ENCODE measurements around the gene CORO2A. TPM values are rescaled to one million over a fixed set of nuclear protein-coding genes. Genes with fewer than 3 reads are reported as not detected.

CORO2A gene
- total and polyA plus RNA-seq, 4 donors: 1.7 to 7.9 (median 5.1) TPM

DNA sequence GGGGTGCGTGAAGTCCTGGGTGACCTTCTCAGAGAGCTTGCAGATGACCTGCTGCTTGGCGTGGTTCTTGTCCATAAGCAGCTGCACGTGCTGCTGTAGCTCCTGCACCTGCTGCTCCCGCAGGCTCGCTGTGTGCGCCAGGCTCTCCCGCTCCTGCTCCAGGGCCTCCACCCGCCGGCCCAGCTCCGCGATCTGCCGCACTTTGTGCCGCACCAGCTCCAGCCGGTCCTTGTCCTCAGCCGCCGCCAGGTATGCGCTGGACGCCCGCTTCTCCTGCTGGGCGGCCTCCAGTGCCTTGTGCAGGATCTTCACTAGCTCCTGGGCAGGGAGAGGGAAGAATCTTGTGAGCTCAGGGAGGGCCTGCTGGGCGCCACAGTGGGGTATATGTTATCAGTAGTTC lies 28.5 kb upstream of the CORO2A start:
- peaks cover 31% of the 10 kb centered on the region for H3K36me3 ChIP-seq (ENCODE audit: control insufficient read depth, insufficient read depth, low read length)
- no peaks in the 10 kb centered on the region for H3K9me3 ChIP-seq (ENCODE audit: control insufficient read depth, insufficient read depth, low read length)
- WGBS (ENCODE audit: insufficient coverage): 86% methylated on average over 12 of the region's 21 CpGs
- no peaks in the 10 kb centered on the region for H3K27me3 ChIP-seq (ENCODE audit: control insufficient read depth, insufficient read depth, low read length)
- H3K4me3 ChIP-seq (ENCODE audit: low read depth, low read length): no peak overlapping the region
- peaks cover 5% of the 10 kb centered on the region for H3K4me1 ChIP-seq (ENCODE audit: control insufficient read depth, insufficient read depth, low read length)
- no peak overlapping the region for H3K27ac ChIP-seq (ENCODE audit: low read depth, low read length)
- no peak for DNase-seq (ENCODE audit: low read depth in 4 of 6, low spot score in 6 of 6)

DNA sequence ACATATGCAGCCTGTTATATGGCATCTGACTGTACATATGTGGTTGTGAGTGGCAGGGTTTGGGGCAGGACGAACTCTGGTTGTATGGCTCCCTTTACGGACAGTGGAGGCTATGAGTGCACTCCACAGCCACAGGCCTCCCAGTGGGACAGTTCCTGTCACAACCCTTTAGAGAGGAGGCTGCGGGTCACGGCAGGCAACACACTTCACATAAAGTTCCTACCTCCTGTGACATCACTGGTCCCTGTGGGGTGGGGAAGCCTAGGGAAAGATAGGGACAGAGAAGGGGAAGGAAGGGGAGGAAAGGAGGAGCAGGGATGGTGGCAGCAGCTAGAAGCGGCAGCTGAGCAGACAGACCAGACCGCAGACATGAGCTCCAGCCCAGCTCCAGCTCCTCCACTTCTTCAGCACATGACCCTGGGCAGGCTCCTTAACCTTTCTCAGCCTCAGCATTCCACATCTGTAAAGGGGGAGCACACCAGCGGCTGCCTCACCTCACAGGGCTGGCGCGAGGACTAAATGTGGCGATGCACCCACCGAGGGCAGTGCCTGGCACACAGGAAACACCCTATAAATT lies 27.4 kb upstream of the CORO2A start:
- Histone ChIP-seq H3K27me3 (ENCODE audit: control insufficient read depth, insufficient read depth, low read length) (no peaks in the 10 kb centered on the region), H3K4me1 (ENCODE audit: control insufficient read depth, insufficient read depth, low read length) (peaks cover 11% of the 10 kb centered on the region), H3K9me3 (ENCODE audit: control insufficient read depth, insufficient read depth, low read length) (no peaks in the 10 kb centered on the region), H3K36me3 (ENCODE audit: control insufficient read depth, insufficient read depth, low read length) (peaks cover 32% of the 10 kb centered on the region), H3K27ac (ENCODE audit: low read depth, low read length) (no peak overlapping the region), H3K4me3 (ENCODE audit: low read depth, low read length) (no peak overlapping the region)
- DNase-seq (ENCODE audit: low read depth in 4 of 6, low spot score in 6 of 6): no peak
- WGBS (ENCODE audit: insufficient coverage): 97% methylated on average over 5 of the region's 11 CpGs

- no peaks in the 10 kb centered on the region for H3K27me3 ChIP-seq (ENCODE audit: control insufficient read depth, insufficient read depth, low read length)
- peaks cover 35% of the 10 kb centered on the region for H3K36me3 ChIP-seq (ENCODE audit: control insufficient read depth, insufficient read depth, low read length)
- no peak overlapping the region for H3K4me3 ChIP-seq (ENCODE audit: low read depth, low read length)
- WGBS (ENCODE audit: insufficient coverage): 93% methylated on average over 6 of the region's 7 CpGs
- no peaks in the 10 kb centered on the region for H3K9me3 ChIP-seq (ENCODE audit: control insufficient read depth, insufficient read depth, low read length)
- H3K4me1 ChIP-seq (ENCODE audit: control insufficient read depth, insufficient read depth, low read length): peaks cover 16% of the 10 kb centered on the region
- no peak overlapping the region for H3K27ac ChIP-seq (ENCODE audit: low read depth, low read length)
- no peak for DNase-seq (ENCODE audit: low read depth in 4 of 6, low spot score in 6 of 6)
Observed at GRCh38 chr9:98219364-98219716, 26.9 kb upstream of the CORO2A start.

DNA sequence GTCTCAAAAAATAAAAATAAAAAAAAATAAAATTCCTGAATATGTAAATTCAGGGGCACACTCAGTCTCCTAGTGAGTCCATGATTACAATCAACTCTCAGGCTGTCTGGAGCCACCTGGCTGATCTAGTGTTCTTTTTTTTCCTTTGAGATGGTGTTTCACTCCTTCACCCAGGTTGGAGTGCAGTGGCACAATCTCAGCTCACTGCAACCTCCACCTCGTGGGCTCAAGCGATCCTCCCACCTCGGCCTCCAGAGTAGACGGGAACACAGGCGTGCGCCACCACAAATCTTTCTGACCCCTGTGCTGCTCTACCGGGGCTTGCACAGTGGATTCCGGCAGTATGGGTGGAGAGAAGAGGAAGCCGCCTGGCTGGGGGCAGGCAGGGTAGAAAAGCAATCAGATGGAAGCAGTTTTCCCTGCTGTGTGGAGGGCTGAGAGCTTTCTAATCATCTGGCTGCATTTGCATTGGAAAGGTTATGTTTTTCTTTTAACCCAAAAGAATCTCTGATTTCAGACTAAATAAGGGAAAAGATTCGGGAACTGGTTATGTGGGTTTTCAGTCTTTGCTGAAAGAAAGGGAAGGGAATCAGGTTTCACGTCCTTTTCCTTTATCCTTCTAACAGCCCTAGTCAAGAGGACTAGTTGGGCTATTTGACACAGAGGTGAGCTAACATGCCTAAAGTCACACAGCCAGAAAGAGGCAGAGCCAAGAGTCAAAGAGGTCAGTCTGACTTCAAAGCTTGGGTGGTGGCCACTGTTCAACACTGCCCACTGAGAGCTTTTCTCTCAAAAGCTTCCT lies 26.3 kb upstream of the CORO2A start:
- 83% methylated on average over 4 of the region's 11 CpGs for WGBS (ENCODE audit: insufficient coverage)
- peaks cover 35% of the 10 kb centered on the region for H3K36me3 ChIP-seq (ENCODE audit: control insufficient read depth, insufficient read depth, low read length)
- DNase-seq (ENCODE audit: low read depth in 4 of 6, low spot score in 6 of 6): no peak
- no peak overlapping the region for H3K4me3 ChIP-seq (ENCODE audit: low read depth, low read length)
- no peak overlapping the region for H3K27ac ChIP-seq (ENCODE audit: low read depth, low read length)
- H3K4me1 ChIP-seq (ENCODE audit: control insufficient read depth, insufficient read depth, low read length): peaks cover 17% of the 10 kb centered on the region
- no peaks in the 10 kb centered on the region for H3K9me3 ChIP-seq (ENCODE audit: control insufficient read depth, insufficient read depth, low read length)
- H3K27me3 ChIP-seq (ENCODE audit: control insufficient read depth, insufficient read depth, low read length): no peaks in the 10 kb centered on the region

GRCh38 chr9:98217255-98217654 lies 24.8 kb upstream of the CORO2A start:
- H3K27me3 ChIP-seq (ENCODE audit: control insufficient read depth, insufficient read depth, low read length): no peaks in the 10 kb centered on the region
- DNase-seq (ENCODE audit: low read depth in 4 of 6, low spot score in 6 of 6): no peak
- H3K36me3 ChIP-seq (ENCODE audit: control insufficient read depth, insufficient read depth, low read length): peaks cover 39% of the 10 kb centered on the region
- no peaks in the 10 kb centered on the region for H3K9me3 ChIP-seq (ENCODE audit: control insufficient read depth, insufficient read depth, low read length)
- no peak overlapping the region for H3K27ac ChIP-seq (ENCODE audit: low read depth, low read length)
- peaks cover 11% of the 10 kb centered on the region for H3K4me1 ChIP-seq (ENCODE audit: control insufficient read depth, insufficient read depth, low read length)
- no peak overlapping the region for H3K4me3 ChIP-seq (ENCODE audit: low read depth, low read length)
- 100% methylated on average over 2 of the region's 2 CpGs for WGBS (ENCODE audit: insufficient coverage)

GRCh38 chr9:98216391-98216790 lies 24.0 kb upstream of the CORO2A start:
- Histone ChIP-seq H3K4me3 (ENCODE audit: low read depth, low read length) (no peak overlapping the region), H3K36me3 (ENCODE audit: control insufficient read depth, insufficient read depth, low read length) (peaks cover 39% of the 10 kb centered on the region), H3K27ac (ENCODE audit: low read depth, low read length) (no peak overlapping the region), H3K9me3 (ENCODE audit: control insufficient read depth, insufficient read depth, low read length) (no peaks in the 10 kb centered on the region), H3K27me3 (ENCODE audit: control insufficient read depth, insufficient read depth, low read length) (no peaks in the 10 kb centered on the region), H3K4me1 (ENCODE audit: control insufficient read depth, insufficient read depth, low read length) (peaks cover 11% of the 10 kb centered on the region)
- 83% methylated on average over 1 of the region's 3 CpGs for WGBS (ENCODE audit: insufficient coverage)
- no peak for DNase-seq (ENCODE audit: low read depth in 4 of 6, low spot score in 6 of 6)

DNA sequence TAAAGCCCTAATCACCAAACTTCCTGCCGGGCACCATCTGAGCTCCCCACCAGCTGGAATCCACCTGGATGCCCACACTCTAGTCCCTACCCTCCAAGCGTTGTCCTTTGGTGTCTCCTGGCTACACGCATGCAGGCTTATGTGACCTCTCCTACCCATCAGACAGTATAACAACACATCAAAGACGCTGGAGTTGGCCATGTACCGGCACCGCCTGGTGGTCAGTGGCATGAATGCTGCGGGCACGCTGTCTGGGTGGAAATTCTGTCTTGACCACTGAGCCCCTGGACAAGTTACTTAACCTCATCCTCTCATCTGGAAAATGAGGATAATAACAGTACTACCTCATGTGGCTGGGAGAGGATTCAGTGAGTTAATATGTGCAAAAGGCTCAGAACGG lies 23.4 kb upstream of the CORO2A start:
- H3K4me3 ChIP-seq (ENCODE audit: low read depth, low read length): no peak overlapping the region
- peaks cover 38% of the 10 kb centered on the region for H3K36me3 ChIP-seq (ENCODE audit: control insufficient read depth, insufficient read depth, low read length)
- no peaks in the 10 kb centered on the region for H3K27me3 ChIP-seq (ENCODE audit: control insufficient read depth, insufficient read depth, low read length)
- WGBS (ENCODE audit: insufficient coverage): 76% methylated on average over 5 of the region's 9 CpGs
- H3K9me3 ChIP-seq (ENCODE audit: control insufficient read depth, insufficient read depth, low read length): no peaks in the 10 kb centered on the region
- peak in 1 of 6 donors; percentile 8 for DNase-seq (ENCODE audit: low read depth in 4 of 6, low spot score in 6 of 6)
- no peak overlapping the region for H3K27ac ChIP-seq (ENCODE audit: low read depth, low read length)
- peaks cover 12% of the 10 kb centered on the region for H3K4me1 ChIP-seq (ENCODE audit: control insufficient read depth, insufficient read depth, low read length)

GRCh38 chr9:98215271-98215670 lies 22.8 kb upstream of the CORO2A start:
- no peaks in the 10 kb centered on the region for H3K27me3 ChIP-seq (ENCODE audit: control insufficient read depth, insufficient read depth, low read length)
- no peak for DNase-seq (ENCODE audit: low read depth in 4 of 6, low spot score in 6 of 6)
- peaks cover 38% of the 10 kb centered on the region for H3K36me3 ChIP-seq (ENCODE audit: control insufficient read depth, insufficient read depth, low read length)
- H3K9me3 ChIP-seq (ENCODE audit: control insufficient read depth, insufficient read depth, low read length): no peaks in the 10 kb centered on the region
- H3K4me3 ChIP-seq (ENCODE audit: low read depth, low read length): no peak overlapping the region
- peaks cover 18% of the 10 kb centered on the region for H3K4me1 ChIP-seq (ENCODE audit: control insufficient read depth, insufficient read depth, low read length)
- 70% methylated on average over 4 of the region's 5 CpGs for WGBS (ENCODE audit: insufficient coverage)
- H3K27ac ChIP-seq (ENCODE audit: low read depth, low read length): no peak overlapping the region

- H3K27ac ChIP-seq (ENCODE audit: low read depth, low read length): no peak overlapping the region
- WGBS (ENCODE audit: insufficient coverage): 66% methylated on average over 6 of the region's 6 CpGs
Observed at GRCh38 chr9:98214811-98215210, 22.4 kb upstream of the CORO2A start.

DNA sequence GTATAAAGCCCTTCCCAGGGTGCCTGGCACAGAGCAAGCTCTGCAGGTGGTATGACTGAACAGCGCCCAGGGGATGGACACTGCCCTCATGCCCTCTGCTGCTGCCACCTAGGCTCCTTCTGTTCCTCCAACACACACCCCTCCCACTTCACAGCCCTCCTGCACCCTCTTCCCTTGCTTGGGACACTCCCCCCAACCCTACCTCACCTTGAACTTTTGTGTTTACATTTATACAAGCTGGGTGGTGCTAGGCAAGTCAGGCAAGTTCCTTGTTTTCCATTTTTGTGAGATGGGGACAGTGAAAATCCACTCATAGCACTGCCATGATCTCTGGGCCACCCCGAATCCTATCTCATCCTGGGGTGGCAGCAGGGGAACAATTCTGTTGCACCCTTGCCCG lies 18.8 kb upstream of the CORO2A start:
- WGBS (ENCODE audit: insufficient coverage): 97% methylated on average over 3 of the region's 3 CpGs
- Histone ChIP-seq H3K4me1 (ENCODE audit: control insufficient read depth, insufficient read depth, low read length) (peaks cover 20% of the 10 kb centered on the region), H3K27me3 (ENCODE audit: control insufficient read depth, insufficient read depth, low read length) (no peaks in the 10 kb centered on the region), H3K27ac (ENCODE audit: low read depth, low read length) (no peak overlapping the region), H3K4me3 (ENCODE audit: low read depth, low read length) (no peak overlapping the region), H3K36me3 (ENCODE audit: control insufficient read depth, insufficient read depth, low read length) (peaks cover 32% of the 10 kb centered on the region), H3K9me3 (ENCODE audit: control insufficient read depth, insufficient read depth, low read length) (no peaks in the 10 kb centered on the region)
- DNase-seq (ENCODE audit: low read depth in 4 of 6, low spot score in 6 of 6): no peak

More at GRCh38 chr9:98214811-98215210, 22.4 kb upstream of the CORO2A start:
- no peaks in the 10 kb centered on the region for H3K9me3 ChIP-seq (ENCODE audit: control insufficient read depth, insufficient read depth, low read length)
- H3K36me3 ChIP-seq (ENCODE audit: control insufficient read depth, insufficient read depth, low read length): peaks cover 37% of the 10 kb centered on the region
- no peaks in the 10 kb centered on the region for H3K27me3 ChIP-seq (ENCODE audit: control insufficient read depth, insufficient read depth, low read length)
- H3K4me1 ChIP-seq (ENCODE audit: control insufficient read depth, insufficient read depth, low read length): peaks cover 20% of the 10 kb centered on the region
- no peak overlapping the region for H3K4me3 ChIP-seq (ENCODE audit: low read depth, low read length)
- no peak for DNase-seq (ENCODE audit: low read depth in 4 of 6, low spot score in 6 of 6)

Measured in spinal cord (tissue), 10 donors.